ENCODE results near the gene CSF1.

DNA sequence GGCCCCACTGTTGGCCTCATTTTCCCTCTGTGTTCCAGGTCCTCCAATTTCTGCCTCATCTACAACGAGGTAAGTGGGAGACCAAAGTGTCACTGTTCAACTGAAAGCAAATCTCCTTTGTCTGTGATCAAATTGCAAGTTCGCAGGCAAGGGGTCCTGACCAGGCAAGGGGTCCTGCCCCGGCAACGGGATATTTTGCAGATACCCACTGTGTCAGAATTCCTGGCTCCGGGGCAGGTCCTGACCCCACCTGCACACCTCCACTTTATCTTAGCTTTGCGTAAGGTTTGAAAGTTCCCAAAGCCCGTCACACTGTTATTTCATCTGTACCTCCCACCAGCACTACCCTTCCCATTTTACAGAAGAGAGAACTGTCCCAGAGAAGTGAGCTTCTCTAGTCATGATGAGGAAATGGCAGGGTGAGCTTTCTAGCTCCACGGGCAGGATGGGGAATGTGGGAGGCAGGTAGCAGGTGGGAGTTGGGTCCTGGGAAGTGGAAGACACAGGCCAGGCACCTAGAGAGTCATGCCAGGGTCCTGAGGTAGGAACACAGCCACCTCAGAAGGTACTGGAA, 32.0 kb upstream of the CSF1 start:
- TF ChIP-seq, protein P1, sequence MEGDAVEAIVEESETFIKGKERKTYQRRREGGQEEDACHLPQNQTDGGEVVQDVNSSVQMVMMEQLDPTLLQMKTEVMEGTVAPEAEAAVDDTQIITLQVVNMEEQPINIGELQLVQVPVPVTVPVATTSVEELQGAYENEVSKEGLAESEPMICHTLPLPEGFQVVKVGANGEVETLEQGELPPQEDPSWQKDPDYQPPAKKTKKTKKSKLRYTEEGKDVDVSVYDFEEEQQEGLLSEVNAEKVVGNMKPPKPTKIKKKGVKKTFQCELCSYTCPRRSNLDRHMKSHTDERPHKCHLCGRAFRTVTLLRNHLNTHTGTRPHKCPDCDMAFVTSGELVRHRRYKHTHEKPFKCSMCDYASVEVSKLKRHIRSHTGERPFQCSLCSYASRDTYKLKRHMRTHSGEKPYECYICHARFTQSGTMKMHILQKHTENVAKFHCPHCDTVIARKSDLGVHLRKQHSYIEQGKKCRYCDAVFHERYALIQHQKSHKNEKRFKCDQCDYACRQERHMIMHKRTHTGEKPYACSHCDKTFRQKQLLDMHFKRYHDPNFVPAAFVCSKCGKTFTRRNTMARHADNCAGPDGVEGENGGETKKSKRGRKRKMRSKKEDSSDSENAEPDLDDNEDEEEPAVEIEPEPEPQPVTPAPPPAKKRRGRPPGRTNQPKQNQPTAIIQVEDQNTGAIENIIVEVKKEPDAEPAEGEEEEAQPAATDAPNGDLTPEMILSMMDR (conservative IDR thresholded peaks at IDR 0.05), result no peak
- no peak for TF ChIP-seq ZFX (IDR thresholded peaks at IDR 0.05)
